Small intestine (tissue), 7 donors: Measurements from ENCODE around the gene SEC14L6. TPM values are rescaled to one million over a fixed set of nuclear protein-coding genes. Genes with fewer than 3 reads are reported as not detected.

Experiments used
- DNase-seq, 2 donors: peaks; one replicate each; pipeline versions ENCODE4 v3.0.0 to v3.0.0-alpha.2; 2013
- FAIRE-seq: peaks from 2 replicates; lab custom pipeline; 2012; peaks lifted over from hg19 to GRCh38; lab: Jason Lieb, UNC
- H3K27ac ChIP-seq, 3 donors: one replicate each; pipeline ENCODE4 v1.5.1; 2013; ENCODE audit warnings: low read length in 2 of 3, mild to moderate bottlenecking in 2 of 3, control low read depth in 1 of 3, inconsistent platforms in 1 of 3, low read depth in 1 of 3, moderate library complexity in 1 of 3
- H3K27me3 ChIP-seq, 3 donors: one replicate each; pipeline ENCODE4 v1.6.1; 2013; ENCODE audit warnings: low read length in 3 of 3, inconsistent platforms in 1 of 3; ENCODE audit not compliant: control insufficient read depth in 3 of 3, insufficient read depth in 3 of 3
- H3K36me3 ChIP-seq, 3 donors: one replicate each; pipeline ENCODE4 v1.6.1; 2013; ENCODE audit warnings: low read length in 3 of 3, inconsistent platforms in 1 of 3, low read depth in 1 of 3, mild to moderate bottlenecking in 1 of 3, moderate library complexity in 1 of 3; ENCODE audit not compliant: control insufficient read depth in 3 of 3, insufficient read depth in 2 of 3
- H3K4me1 ChIP-seq, 3 donors: one replicate each; pipeline ENCODE4 v1.6.1; 2013; ENCODE audit warnings: low read length in 2 of 3, inconsistent platforms in 1 of 3, low read depth in 1 of 3, mild to moderate bottlenecking in 1 of 3, moderate library complexity in 1 of 3; ENCODE audit not compliant: control insufficient read depth in 3 of 3, insufficient read depth in 2 of 3
- H3K4me3 ChIP-seq, 3 donors: one replicate each; pipeline ENCODE4 v1.5.1; 2013; ENCODE audit warnings: low read length in 3 of 3, control low read depth in 1 of 3, inconsistent platforms in 1 of 3, low read depth in 1 of 3, mild to moderate bottlenecking in 1 of 3, moderate library complexity in 1 of 3
- H3K9me3 ChIP-seq, 2 donors: one replicate each; pipeline ENCODE4 v1.6.1; 2013; ENCODE audit warnings: low read depth in 1 of 2, low read length in 1 of 2; ENCODE audit not compliant: control insufficient read depth in 2 of 2, insufficient read depth in 1 of 2
- WGBS, 3 donors: extraction: QIAGEN DNeasy Blood & Tissue Kit; methylation state at CpG; one replicate each; pipeline ENCODE4 v1.1.7; 2013; 5-methylcytosine and 5-hydroxymethylcytosine counted together
- polyA plus RNA-seq, 4 donors: library from polyadenylated mRNA; stranded (reverse) in 3 of 4; unstranded in 1 of 4; fragments of 200-250 nt in 3 of 4; fragments of 120-200 nt in 1 of 4; gene quantifications; one replicate each; pipeline versions ENCODE4 v1.2.1 to v1.2.3, GENCODE V29; 2013
- donor health status: healthy with polysubstance abuse.
- donor health status: control.
- donor health status: control.
- donor health status: Bipolar disorder and iron deficiency.
- donor health status: healthy.

SEC14L6 gene
- polyA plus RNA-seq, 4 donors, result 0.15 to 1.2 TPM; not detected in 2

- Histone ChIP-seq H3K4me3 (no peak overlapping the region), H3K9me3 (no peaks in the 10 kb centered on the region), H3K27me3 (peaks cover 2 to 19% (median 8%) of the 10 kb centered on the region in 3 donors), H3K36me3 (no peaks in the 10 kb centered on the region), H3K27ac (no peak overlapping the region), H3K4me1 (peaks cover 0 to 7% (median 0%) of the 10 kb centered on the region in 3 donors)
- FAIRE-seq, result no peak
- 84 to 100% (median 91%) methylated on average over 1 of the region's 1 CpG for WGBS, 3 donors
- no peak for DNase-seq
Measured at GRCh38 chr22:30539368-30539767, 7.2 kb downstream of the SEC14L6 start.

- Histone ChIP-seq H3K4me1 (peaks cover 0 to 7% (median 0%) of the 10 kb centered on the region in 3 donors), H3K27ac (no peak overlapping the region), H3K36me3 (no peaks in the 10 kb centered on the region), H3K27me3 (peaks cover 2 to 13% (median 8%) of the 10 kb centered on the region in 3 donors), H3K4me3 (no peak overlapping the region), H3K9me3 (no peaks in the 10 kb centered on the region)
- FAIRE-seq, result no peak
- DNase-seq, result no peak
- WGBS, 3 donors, result 83 to 89% (median 84%) methylated on average over 6 of the region's 6 CpGs
Measured at GRCh38 chr22:30538280-30538679, 8.3 kb downstream of the SEC14L6 start.

GRCh38 chr22:30537083-30537731 is 9.3 kb downstream of the SEC14L6 start:
- FAIRE-seq (no peak), DNase-seq (no peak)
- H3K4me1 ChIP-seq, result no peaks in the 10 kb centered on the region
- no peak overlapping the region for H3K27ac ChIP-seq
- no peaks in the 10 kb centered on the region for H3K9me3 ChIP-seq
- no peaks in the 10 kb centered on the region for H3K36me3 ChIP-seq
- WGBS, 3 donors, result 75 to 84% (median 81%) methylated on average over 9 of the region's 9 CpGs
- peaks cover 0 to 8% (median 4%) of the 10 kb centered on the region in 3 donors for H3K27me3 ChIP-seq
- H3K4me3 ChIP-seq, result no peak overlapping the region

GRCh38 chr22:30535182-30535581 is 11.4 kb downstream of the SEC14L6 start:
- WGBS, 3 donors, result 82 to 92% (median 86%) methylated on average over 4 of the region's 4 CpGs
- Histone ChIP-seq H3K4me3 (no peak overlapping the region), H3K27ac (no peak overlapping the region), H3K4me1 (no peaks in the 10 kb centered on the region), H3K9me3 (no peaks in the 10 kb centered on the region), H3K36me3 (no peaks in the 10 kb centered on the region), H3K27me3 (no peaks in the 10 kb centered on the region)
- DNase-seq (no peak), FAIRE-seq (no peak)

- DNase-seq (no peak), FAIRE-seq (no peak)
- no peak overlapping the region for H3K27ac ChIP-seq
- 87 to 89% (median 88%) methylated on average over 17 of the region's 17 CpGs for WGBS, 3 donors
- no peaks in the 10 kb centered on the region for H3K36me3 ChIP-seq
- H3K4me3 ChIP-seq, result no peak overlapping the region
- H3K27me3 ChIP-seq, result no peaks in the 10 kb centered on the region
- H3K4me1 ChIP-seq, result no peaks in the 10 kb centered on the region
- no peaks in the 10 kb centered on the region for H3K9me3 ChIP-seq
Measured at GRCh38 chr22:30531651-30532608, 14.6 kb downstream of the SEC14L6 start.

- Histone ChIP-seq H3K9me3 (peaks cover 0 to 3% of the 10 kb centered on the region in 2 donors), H3K27me3 (no peaks in the 10 kb centered on the region), H3K4me3 (no peak overlapping the region), H3K27ac (no peak overlapping the region), H3K36me3 (no peaks in the 10 kb centered on the region), H3K4me1 (no peaks in the 10 kb centered on the region)
- WGBS, 3 donors, result 79 to 84% (median 83%) methylated on average over 4 of the region's 4 CpGs
- FAIRE-seq (no peak), DNase-seq (no peak)
Measured at GRCh38 chr22:30526656-30527055, 19.9 kb downstream of the SEC14L6 start.

GRCh38 chr22:30523646-30524489 is 22.7 kb downstream of the SEC14L6 start:
- Histone ChIP-seq H3K27me3 (no peaks in the 10 kb centered on the region), H3K36me3 (no peaks in the 10 kb centered on the region), H3K4me1 (no peaks in the 10 kb centered on the region), H3K4me3 (no peak overlapping the region), H3K9me3 (peaks cover 0 to 3% of the 10 kb centered on the region in 2 donors), H3K27ac (no peak overlapping the region)
- WGBS, 3 donors, result 77 to 80% (median 77%) methylated on average over 8 of the region's 8 CpGs
- DNase-seq (no peak), FAIRE-seq (no peak)
